ENCODE data around the gene ASTN2. TPM values are rescaled to one million over a fixed set of nuclear protein-coding genes. Genes with fewer than 3 reads are reported as not detected.

The ASTN2 gene
- total and polyA plus RNA-seq, 2 experiments from 2014 or later = 7.0 to 24.6 TPM

GRCh38 chr9:117034866-117035265 is 380.0 kb downstream of the ASTN2 start:
- H3K4me1 ChIP-seq (ENCODE audit: insufficient read depth) = no peaks in the 10 kb centered on the region
- H3K27me3 ChIP-seq (ENCODE audit: insufficient read depth) = no peaks in the 10 kb centered on the region
- Mint-ChIP-seq H3K36me3 (ENCODE audit: low read depth) (no peaks in the 10 kb centered on the region), H3K9me3 (no peaks in the 10 kb centered on the region), H3K27ac (no peak overlapping the region), H3K4me3 (no peak overlapping the region), H3K27me3 (ENCODE audit: insufficient read depth, low read depth, poor library complexity) (no peaks in the 10 kb centered on the region), H3K4me1 (no peaks in the 10 kb centered on the region; the same call in 2 of the 3 replicates)
- H4K20me1 ChIP-seq (replicated peaks; ENCODE audit: insufficient read depth) = no peaks in the 10 kb centered on the region; the same call in 1 of the 2 replicates
- no peaks in the 10 kb centered on the region for H3K79me2 ChIP-seq (replicated peaks; ENCODE audit: insufficient read depth)
- DNase-seq (ENCODE audit: low spot score) (peak; percentile 81), ATAC-seq (peak; percentile 96)
- H3K4me3 ChIP-seq = no peak overlapping the region
- TF ChIP-seq ZNF114 (CRISPR knock-in tag; IDR thresholded peaks at IDR 0.05) (no peak), ZNF462 (CRISPR knock-in tag; IDR thresholded peaks at IDR 0.05) (peak; percentile 37; the same call in 1 of the 2 replicates), EZH2 (IDR thresholded peaks at IDR 0.05; ENCODE audit: low read depth, unreplicated experiment) (no peak), CREB1 (CRISPR knock-in tag; IDR thresholded peaks at IDR 0.05; ENCODE audit: low read depth) (no peak)
- TF ChIP-seq, protein P1, sequence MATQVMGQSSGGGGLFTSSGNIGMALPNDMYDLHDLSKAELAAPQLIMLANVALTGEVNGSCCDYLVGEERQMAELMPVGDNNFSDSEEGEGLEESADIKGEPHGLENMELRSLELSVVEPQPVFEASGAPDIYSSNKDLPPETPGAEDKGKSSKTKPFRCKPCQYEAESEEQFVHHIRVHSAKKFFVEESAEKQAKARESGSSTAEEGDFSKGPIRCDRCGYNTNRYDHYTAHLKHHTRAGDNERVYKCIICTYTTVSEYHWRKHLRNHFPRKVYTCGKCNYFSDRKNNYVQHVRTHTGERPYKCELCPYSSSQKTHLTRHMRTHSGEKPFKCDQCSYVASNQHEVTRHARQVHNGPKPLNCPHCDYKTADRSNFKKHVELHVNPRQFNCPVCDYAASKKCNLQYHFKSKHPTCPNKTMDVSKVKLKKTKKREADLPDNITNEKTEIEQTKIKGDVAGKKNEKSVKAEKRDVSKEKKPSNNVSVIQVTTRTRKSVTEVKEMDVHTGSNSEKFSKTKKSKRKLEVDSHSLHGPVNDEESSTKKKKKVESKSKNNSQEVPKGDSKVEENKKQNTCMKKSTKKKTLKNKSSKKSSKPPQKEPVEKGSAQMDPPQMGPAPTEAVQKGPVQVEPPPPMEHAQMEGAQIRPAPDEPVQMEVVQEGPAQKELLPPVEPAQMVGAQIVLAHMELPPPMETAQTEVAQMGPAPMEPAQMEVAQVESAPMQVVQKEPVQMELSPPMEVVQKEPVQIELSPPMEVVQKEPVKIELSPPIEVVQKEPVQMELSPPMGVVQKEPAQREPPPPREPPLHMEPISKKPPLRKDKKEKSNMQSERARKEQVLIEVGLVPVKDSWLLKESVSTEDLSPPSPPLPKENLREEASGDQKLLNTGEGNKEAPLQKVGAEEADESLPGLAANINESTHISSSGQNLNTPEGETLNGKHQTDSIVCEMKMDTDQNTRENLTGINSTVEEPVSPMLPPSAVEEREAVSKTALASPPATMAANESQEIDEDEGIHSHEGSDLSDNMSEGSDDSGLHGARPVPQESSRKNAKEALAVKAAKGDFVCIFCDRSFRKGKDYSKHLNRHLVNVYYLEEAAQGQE (IDR thresholded peaks at IDR 0.05; ENCODE audit: unreplicated experiment) = peak; percentile 95
- no peaks in the 10 kb centered on the region for H3K36me3 ChIP-seq (ENCODE audit: insufficient read depth)
- no peak overlapping the region for H3K4me2 ChIP-seq
- H3K9me2 ChIP-seq (ENCODE audit: insufficient read depth) = peaks cover 3% of the 10 kb centered on the region; the same call in 1 of the 2 replicates
- H2AFZ ChIP-seq = no peak overlapping the region
- no peak overlapping the region for H3K27ac ChIP-seq (ENCODE audit: low read depth)
- no peaks in the 10 kb centered on the region for H3F3A ChIP-seq (replicated peaks; ENCODE audit: low read depth)

Measured in GM23338 (cell line).